ENCODE results near the gene TPD52L2.

TPD52L2 gene

GRCh38 chr20:63932606-63933160, 67.6 kb downstream of the TPD52L2 start:
- no peak for DNase-seq (ENCODE audit: low spot score)

DNA sequence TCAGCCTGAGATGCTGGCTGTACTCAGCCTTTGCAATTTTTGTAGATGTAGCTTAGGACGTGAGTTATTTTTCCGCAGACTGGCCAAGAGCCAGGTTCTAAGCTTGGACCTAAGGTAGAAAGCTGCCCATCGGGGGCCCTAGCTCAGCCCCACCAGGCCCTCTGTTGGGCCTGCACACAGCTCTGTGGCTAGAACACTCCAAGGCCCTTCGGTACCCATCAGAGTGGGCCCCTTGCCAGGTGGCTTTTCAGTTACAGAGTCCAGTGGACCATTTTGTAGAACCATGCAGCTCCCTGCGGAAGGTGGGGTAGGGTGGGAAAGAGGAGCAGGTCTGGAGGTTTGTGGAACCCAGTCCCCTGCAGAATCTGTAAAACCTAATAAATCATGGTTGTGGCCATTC, 68.6 kb downstream of the TPD52L2 start:
- no peak for DNase-seq (ENCODE audit: low spot score)

DNA sequence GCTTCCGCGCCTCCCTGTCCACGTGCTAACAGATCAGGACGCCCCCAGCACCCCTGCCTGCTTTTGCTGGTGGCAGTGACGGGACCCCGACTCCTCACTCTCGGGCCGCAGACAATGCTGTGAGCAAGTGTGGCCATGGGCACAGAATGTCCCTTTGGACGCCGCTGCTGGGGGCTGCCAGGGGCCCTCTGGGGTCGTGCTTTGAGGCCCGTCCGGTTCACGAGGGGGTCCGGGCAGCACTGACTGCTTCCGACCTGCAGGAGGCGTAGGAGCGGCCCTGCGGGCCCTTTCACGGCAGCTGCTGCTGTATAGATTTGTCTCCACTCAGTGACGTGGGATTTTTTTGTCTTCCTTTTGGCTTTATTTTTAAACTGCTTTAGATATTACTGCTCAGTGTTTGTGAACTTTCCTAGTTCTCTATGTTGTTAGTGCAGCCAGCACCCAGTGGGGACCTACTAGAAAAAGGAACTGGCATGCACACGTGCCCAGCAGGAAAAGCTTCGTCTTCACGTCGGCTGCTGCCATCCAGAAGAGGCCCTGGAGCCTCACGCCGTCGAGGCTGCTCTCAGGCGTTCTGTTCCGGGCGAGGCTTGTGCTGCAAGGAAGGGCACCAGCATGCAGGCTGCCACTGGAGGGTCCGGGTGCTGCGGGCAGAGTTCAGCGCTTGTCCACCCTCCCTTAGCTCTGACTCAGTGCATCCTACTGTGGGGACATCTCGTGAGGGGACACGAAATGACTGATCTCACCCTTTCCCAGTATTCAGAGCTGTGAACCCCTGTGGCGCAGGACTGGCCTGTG, 69.4 kb downstream of the TPD52L2 start:
- no peak for DNase-seq (ENCODE audit: low spot score)

DNA sequence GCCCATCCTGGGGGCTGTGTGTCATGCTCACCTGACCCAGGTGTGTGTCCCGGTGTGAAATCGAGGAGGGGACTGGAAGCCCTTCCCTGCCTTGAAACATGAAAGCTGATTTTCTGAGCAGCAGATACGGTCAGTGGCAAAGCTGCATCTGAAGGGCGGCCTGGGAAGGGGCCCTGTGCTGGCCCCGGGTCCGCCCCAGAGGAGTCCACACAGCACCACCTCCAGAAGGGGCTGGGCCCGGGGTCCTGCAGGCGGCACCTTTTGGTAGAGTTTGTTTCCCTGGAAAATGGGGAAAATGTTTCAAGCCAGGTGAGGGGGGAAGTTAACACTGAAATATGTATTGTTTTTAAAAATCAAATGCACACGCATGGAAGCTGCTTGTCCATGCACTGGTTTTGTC, 70.4 kb downstream of the TPD52L2 start:
- DNase-seq (ENCODE audit: low spot score) = no peak

GRCh38 chr20:63937596-63937995, 72.5 kb downstream of the TPD52L2 start:
- no peak for DNase-seq (ENCODE audit: low spot score)

GRCh38 chr20:63939061-63939935, 74.2 kb downstream of the TPD52L2 start:
- DNase-seq (ENCODE audit: low spot score) = no peak

- no peak for DNase-seq (ENCODE audit: low spot score)
These were observed 75.0 kb downstream of the TPD52L2 start for GRCh38 chr20:63940071-63940471.

DNA sequence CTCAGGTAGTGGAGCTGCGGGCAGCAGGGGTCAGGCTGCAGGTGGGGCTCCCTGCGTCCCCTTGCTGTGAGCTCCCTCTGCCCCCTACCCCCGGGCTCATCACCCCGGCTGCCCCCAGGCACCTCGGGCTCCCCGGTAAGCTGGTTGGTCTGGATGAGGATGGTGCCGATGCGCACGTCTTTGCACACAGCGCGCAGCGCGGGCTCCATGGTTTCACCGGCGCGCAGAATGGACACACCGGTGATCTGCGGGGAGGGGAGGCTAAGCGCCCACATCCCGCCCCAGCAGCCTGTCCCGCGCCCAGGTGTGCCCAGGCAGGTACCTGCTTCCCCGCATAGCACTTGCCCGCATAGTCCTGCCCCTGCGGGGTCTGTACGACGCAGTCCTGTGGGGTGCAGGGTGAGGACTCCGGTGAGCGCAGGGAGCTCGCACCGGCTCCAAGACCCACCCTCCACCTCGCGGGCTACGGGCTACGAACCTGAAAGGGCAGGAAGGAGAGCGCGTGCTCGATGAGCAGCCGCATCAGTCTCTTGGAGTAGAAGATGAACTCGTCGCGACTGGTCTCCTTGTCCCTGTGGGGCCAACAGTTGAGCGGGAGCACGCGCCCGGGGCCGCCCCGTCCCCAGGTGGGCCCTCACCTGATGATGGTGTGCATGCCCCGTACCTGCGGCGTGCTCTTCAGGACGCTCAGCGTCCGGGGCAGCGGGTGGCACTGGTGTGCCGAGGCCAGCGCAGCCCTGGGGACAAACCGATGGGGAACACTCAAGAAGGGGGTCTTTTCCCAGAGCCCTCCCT, 75.6 kb downstream of the TPD52L2 start:
- no peak for DNase-seq (ENCODE audit: low spot score)

All from CD4-positive, alpha-beta T cell treated with Interleukin-2 at 100 ng/mL for 4 hours (primary cell).